ENCODE results near the gene SMARCA2. TPM values are rescaled to one million over a fixed set of nuclear protein-coding genes. Genes with fewer than 3 reads are reported as not detected.

The SMARCA2 gene
- total RNA-seq, 1 donor from 2014 or later, result 4.2 TPM

GRCh38 chr9:2122299-2122698, 107.2 kb downstream of the SMARCA2 start:
- Histone ChIP-seq H3K36me3 (no peaks in the 10 kb centered on the region), H3F3A (ENCODE audit: low read depth) (no peaks in the 10 kb centered on the region), H3K27ac (no peak overlapping the region), H2AFZ (replicated peaks) (no peak overlapping the region), H3K4me3 (no peak overlapping the region), H3K79me2 (ENCODE audit: low read depth) (no peaks in the 10 kb centered on the region), H3K9me3 (ENCODE audit: low read depth) (no peaks in the 10 kb centered on the region), H3K4me1 (no peaks in the 10 kb centered on the region), H3K27me3 (no peaks in the 10 kb centered on the region), H3K9ac (no peak overlapping the region), H4K20me1 (ENCODE audit: low read depth) (no peaks in the 10 kb centered on the region), H3K4me2 (no peak overlapping the region)
- no peak for TF ChIP-seq EZH2 (IDR thresholded peaks at IDR 0.05)
- TF ChIP-seq CTCF (IDR thresholded peaks at IDR 0.05), result no peak
- no peak for TF ChIP-seq EZH2phosphoT487 (IDR thresholded peaks at IDR 0.05)
- Mint-ChIP-seq H3K4me3 (no peak overlapping the region), H3K36me3 (no peaks in the 10 kb centered on the region), H3K27ac (no peak overlapping the region), H3K9me3 (no peaks in the 10 kb centered on the region), H3K27me3 (ENCODE audit: insufficient read depth, low read depth) (no peaks in the 10 kb centered on the region), H3K4me1 (no peaks in the 10 kb centered on the region)
- DNase-seq (ENCODE audit: low spot score), result no peak

GRCh38 chr9:2125906-2126305, 110.8 kb downstream of the SMARCA2 start:
- Histone ChIP-seq H3K9me3 (ENCODE audit: low read depth) (no peaks in the 10 kb centered on the region), H2AFZ (replicated peaks) (no peak overlapping the region), H3F3A (ENCODE audit: low read depth) (no peaks in the 10 kb centered on the region), H3K4me3 (no peak overlapping the region), H3K9ac (no peak overlapping the region), H3K4me1 (peaks cover 5% of the 10 kb centered on the region), H3K79me2 (ENCODE audit: low read depth) (no peaks in the 10 kb centered on the region), H4K20me1 (ENCODE audit: low read depth) (no peaks in the 10 kb centered on the region), H3K27ac (no peak overlapping the region), H3K27me3 (no peaks in the 10 kb centered on the region), H3K36me3 (no peaks in the 10 kb centered on the region), H3K4me2 (no peak overlapping the region)
- Mint-ChIP-seq H3K27me3 (ENCODE audit: insufficient read depth, low read depth) (no peaks in the 10 kb centered on the region), H3K36me3 (no peaks in the 10 kb centered on the region), H3K9me3 (no peaks in the 10 kb centered on the region), H3K4me1 (peaks cover 4% of the 10 kb centered on the region), H3K4me3 (no peak overlapping the region), H3K27ac (no peak overlapping the region)
- TF ChIP-seq EZH2phosphoT487 (IDR thresholded peaks at IDR 0.05), result no peak
- no peak for TF ChIP-seq EZH2 (IDR thresholded peaks at IDR 0.05)
- TF ChIP-seq CTCF (IDR thresholded peaks at IDR 0.05), result no peak
- no peak for DNase-seq (ENCODE audit: low spot score)

GRCh38 chr9:2126331-2126803, 111.2 kb downstream of the SMARCA2 start:
- no peaks in the 10 kb centered on the region for H4K20me1 ChIP-seq (ENCODE audit: low read depth)
- no peak overlapping the region for H3K4me3 ChIP-seq
- H3K36me3 ChIP-seq, result no peaks in the 10 kb centered on the region
- H3K27ac ChIP-seq, result no peak overlapping the region
- H3K9me3 ChIP-seq (ENCODE audit: low read depth), result no peaks in the 10 kb centered on the region
- no peaks in the 10 kb centered on the region for H3K27me3 Mint-ChIP-seq (ENCODE audit: insufficient read depth, low read depth)
- no peak overlapping the region for H2AFZ ChIP-seq (replicated peaks)
- no peak for DNase-seq (ENCODE audit: low spot score)
- H3K4me3 Mint-ChIP-seq, result no peak overlapping the region
- no peaks in the 10 kb centered on the region for H3F3A ChIP-seq (ENCODE audit: low read depth)
- TF ChIP-seq CTCF (IDR thresholded peaks at IDR 0.05) (no peak), EZH2phosphoT487 (IDR thresholded peaks at IDR 0.05) (no peak), EZH2 (IDR thresholded peaks at IDR 0.05) (no peak)
- H3K9me3 Mint-ChIP-seq, result no peaks in the 10 kb centered on the region
- no peak overlapping the region for H3K9ac ChIP-seq
- no peak overlapping the region for H3K27ac Mint-ChIP-seq
- no peaks in the 10 kb centered on the region for H3K27me3 ChIP-seq
- H3K79me2 ChIP-seq (ENCODE audit: low read depth), result no peaks in the 10 kb centered on the region
- H3K4me1 Mint-ChIP-seq, result peaks cover 4% of the 10 kb centered on the region
- peaks cover 5% of the 10 kb centered on the region for H3K4me1 ChIP-seq
- H3K4me2 ChIP-seq, result no peak overlapping the region
- no peaks in the 10 kb centered on the region for H3K36me3 Mint-ChIP-seq
